ENCODE results near the gene VAV3.

Gene VAV3

DNA sequence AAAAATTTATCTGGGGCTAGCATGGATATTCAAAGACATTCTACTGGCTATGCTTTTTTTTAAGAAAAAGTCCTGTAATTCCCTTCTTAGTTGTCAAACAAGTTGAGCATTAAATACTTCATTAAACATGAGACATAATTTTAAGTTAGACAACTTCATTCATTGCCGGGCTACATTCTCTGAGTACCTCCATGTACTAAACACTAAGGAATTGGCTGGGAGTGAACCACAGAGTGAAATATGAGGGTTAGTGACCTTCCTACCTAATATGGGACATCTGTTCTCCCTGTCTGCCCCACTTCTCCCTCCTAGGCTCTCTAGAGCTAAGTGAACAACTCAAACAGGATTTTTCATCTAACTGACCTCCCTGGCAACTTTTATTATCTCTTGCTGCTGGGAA, 370.4 kb downstream of the VAV3 start:
- no peak for DNase-seq (ENCODE audit: low read depth, low spot score)

DNA sequence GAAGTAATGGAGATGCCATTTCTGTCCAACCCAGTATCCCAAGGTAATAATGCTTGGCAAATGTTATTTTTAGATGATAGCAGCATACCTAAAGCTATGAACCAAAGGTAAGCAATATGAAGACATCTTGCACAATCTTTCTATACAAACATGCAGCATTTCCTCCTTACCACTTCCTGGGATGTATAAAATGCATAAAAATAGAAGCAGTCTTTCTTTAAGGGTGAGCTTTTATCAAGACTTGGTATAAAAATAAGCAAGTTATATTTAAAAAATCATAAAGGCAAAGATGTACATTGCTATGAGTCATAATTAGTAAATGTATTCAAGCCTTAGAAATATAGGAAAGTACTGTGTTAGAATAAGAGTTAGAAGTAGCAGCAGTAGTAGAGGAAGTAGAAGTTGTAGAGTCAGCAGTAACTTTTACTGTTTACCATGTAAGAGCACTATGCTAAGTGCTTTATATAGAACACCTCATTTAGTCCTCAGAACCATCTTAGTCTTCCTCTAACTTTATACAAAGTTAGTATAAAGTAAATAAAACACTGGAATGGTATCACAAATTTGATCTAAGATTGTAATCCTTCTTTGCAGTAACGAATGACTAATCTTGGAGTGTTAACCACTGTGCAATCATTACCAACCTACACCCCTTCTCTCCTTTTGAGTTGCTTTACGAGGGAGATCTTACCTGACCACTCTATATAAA, 371.3 kb downstream of the VAV3 start:
- DNase-seq (ENCODE audit: low read depth, low spot score), result no peak

DNA sequence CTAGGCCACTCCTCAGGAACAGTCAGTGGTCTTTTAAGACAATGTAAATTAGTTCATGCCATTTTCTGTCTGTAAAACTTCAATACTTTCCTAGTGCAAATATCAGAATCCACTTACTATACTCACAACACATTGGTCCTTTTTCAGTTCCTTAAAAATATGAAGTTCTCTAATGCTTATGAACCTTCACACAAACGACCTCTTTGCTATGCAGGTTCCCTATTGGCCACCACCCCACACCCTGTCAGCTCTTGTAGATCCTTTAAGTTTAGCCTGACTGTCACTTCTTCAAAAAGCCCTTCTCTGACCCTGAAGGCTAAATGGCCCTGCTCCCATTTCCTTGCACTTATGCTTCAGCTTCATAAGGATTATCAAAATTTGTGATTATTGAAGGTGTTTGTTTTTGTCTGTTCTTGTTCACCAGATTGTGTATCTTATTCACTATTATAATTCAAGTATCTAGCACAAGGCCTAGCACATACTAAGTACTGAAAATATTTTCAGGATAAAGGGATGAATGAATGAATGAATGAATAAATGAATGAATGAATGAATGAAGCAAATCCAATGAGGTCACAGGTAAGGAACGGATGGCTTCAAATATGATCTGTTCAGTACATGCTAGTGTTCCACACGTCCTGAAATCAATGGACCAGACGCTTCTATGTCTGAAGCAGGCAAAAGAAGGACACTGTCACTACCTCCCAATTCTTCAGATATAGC, 373.9 kb downstream of the VAV3 start:
- DNase-seq (ENCODE audit: low read depth, low spot score), result no peak

DNA sequence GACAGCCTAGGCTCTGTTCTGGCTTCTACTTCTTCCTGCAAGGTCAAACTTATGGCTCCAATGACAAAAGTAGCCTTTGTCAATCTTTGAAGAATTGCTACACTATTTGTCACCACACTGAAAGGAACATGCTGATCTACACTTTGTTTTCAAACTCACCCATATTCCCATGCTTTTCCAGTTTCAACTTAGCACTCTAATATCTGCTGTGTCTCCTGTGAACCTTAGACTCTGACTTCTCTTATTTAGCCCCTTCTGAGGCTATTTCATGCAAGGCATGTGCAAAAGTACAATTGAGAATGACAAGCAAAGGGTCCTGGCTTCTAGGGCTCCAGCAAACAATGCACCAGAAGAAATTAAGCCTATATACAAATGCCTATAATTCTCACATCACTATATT, 374.9 kb downstream of the VAV3 start:
- DNase-seq (ENCODE audit: low read depth, low spot score), result no peak

DNA sequence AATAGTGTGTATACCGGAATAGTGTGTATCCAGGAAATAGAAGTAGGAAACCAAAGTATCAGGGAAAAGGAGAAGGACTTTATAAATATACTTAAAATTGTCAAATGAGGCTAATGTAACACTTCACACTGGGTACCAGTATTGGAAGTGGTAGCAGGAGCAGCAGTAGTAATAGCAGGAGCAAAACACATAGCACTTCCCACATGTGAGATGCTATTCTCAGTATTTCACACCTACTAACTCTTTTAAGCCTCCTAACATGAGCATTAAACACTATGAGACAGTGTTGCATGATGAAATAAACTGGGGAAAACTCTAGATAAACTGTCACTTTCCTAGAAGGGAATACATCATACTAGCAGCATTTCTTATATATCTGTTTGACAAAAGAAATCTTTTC, 376.7 kb downstream of the VAV3 start:
- no peak for DNase-seq (ENCODE audit: low read depth, low spot score)

DNA sequence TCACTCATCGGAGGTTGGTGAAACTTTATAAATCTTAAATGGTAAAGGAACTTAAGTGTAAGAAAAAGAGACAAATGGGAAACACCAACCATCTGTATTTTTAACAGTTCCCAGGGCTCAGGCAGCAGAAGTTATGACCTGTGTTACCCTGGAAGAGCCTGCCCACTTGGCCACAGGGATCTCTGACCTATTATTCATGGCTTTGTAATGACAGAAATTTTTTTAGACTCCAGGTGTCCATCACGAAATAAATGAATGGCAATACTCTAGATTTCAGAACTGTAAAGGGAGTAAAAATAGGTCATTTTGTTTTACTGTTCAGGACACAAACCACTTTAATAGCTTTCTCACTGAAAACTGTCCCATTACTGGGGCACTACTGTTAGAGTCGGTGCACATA, 389.8 kb downstream of the VAV3 start:
- no peak for DNase-seq (ENCODE audit: low read depth, low spot score)

DNA sequence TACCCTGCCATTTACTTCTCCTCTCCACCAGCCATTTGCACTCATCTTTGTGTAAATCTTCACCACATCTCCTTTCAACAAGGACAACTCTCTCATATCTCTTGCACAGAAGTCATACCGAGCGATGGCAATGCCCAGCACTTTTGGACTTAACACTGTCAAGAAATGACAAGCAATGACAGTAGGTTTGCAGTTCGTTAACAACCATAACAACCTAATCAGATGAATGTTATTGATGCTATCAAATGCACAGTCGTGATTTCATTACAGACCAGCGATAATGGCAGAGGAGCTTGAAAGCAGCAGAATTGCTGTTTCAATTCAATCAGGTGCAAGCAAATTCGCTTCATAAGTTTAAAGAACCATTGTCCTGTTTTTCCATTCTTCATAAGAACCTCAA, 390.9 kb downstream of the VAV3 start:
- DNase-seq (ENCODE audit: low read depth, low spot score), result no peak

DNA sequence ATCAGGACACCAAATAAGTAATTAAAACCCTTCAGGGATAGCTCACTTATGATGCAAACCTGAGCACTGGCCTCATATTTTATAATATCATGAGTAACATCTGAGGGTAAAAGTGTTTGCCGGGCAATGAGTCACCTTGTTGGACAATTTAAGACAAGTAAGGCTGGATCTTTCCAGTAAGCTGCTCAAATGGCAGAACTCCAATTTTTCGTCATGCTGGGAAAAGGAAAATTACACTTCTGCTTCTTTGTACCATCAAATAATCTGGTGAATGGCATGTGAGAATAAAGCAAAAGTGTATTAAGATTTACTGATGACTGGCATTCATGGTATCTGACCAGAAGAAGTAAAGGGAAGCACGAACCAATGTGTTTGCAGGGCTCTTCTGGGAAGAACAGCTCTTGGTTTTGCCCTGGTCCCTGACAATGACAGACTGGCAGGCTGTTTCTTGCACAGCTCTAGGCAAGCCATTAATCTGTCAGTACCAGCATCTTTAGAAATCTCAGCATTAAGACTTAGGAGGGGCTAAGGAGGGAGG, 392.2 kb downstream of the VAV3 start:
- DNase-seq (ENCODE audit: low read depth, low spot score), result no peak

DNA sequence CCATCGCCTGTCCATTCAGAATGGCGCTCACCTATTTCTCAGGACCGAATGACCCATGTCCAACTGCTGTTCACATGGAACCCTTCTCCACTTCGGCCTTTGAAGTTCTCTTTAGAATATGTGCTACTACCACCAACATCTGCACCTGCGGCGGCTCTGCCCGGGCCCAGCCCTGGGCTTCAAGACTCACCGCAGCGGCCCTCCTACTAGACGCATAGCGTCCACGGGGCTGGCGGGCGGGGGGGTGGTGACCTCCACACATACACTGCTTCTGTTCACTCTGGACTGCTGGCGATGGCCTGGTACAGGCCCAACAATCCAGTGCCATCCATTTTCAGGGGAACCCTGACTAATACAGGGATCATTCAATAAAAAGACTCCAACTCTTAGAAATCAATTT, 394.2 kb downstream of the VAV3 start:
- no peak for DNase-seq (ENCODE audit: low read depth, low spot score)

DNA sequence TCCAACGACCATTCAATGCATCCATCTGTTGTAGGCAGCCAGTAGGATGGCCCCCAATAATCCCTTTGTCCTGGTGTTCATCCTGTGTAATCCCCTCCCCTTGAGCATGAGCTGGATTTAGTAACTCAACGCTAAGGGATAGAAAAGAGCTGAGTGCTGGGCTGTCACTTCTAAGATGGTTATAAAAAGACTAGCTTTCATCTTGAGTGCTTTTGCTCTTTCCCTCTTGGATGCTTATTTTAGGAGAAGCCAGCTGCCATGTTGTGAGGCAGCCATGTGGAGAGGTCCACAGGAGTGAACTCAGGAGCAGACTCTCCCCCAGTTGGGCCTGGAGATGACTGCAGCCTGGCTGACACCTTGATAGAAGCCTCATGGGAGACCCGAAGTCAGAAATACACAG, 401.5 kb downstream of the VAV3 start:
- no peak for DNase-seq (ENCODE audit: low read depth, low spot score)

DNA sequence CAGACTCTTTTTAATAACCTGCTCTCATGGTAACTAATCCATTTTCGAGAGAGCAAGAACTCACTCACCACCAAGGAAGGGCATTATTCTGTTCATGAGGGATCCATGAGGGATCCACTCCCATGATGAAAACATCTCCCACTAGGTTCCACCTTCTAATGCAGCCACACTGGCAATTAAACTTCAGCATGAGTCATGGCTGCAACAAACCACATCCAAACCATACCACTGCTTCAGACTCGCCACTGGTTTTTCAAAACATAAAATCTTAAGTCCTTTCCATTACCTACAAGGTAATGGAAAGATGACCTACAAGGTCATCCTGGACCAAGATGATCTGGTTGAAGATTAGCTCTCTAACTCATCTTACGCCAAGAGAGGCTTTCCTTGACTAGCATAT, 405.1 kb downstream of the VAV3 start:
- no peak for DNase-seq (ENCODE audit: low read depth, low spot score)

DNA sequence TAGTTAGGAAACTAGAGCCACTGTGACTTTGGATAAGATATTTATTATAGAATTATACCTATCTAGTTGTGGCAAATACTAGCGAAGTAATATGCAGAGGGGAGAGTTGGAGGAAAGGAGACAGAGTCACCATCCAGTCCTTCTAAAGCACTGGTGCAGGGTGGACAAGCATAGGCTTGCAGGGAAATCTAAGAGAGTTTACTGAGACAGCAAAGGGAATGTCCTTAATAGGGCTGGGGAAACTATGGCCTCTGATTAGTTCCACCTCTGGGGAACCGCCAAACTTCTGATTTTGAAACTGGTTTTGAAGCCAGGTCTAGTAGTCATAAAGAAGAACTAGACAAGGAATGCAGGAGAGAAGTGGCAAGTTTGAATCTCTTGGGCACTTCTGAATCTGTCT, 407.9 kb downstream of the VAV3 start:
- no peak for DNase-seq (ENCODE audit: low read depth, low spot score)

DNA sequence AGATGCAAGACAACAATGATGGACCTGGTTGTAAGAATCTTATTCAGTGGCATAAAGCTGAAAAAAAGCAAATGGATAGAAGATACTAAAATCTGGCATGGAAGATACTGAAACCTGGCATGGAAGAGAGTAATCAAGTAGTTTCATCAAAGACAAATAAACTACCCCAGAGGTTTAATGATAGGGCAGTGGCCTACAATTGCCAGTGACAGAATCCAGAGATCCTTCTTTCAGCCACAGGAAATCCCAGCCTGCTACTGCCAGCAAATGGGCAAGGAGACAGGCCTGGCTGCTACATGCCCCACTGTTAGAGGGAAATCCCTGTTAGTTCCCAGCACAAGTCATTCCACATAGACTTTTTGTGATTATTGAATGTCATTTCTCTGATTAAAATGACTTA, 409.4 kb downstream of the VAV3 start:
- no peak for DNase-seq (ENCODE audit: low read depth, low spot score)

DNA sequence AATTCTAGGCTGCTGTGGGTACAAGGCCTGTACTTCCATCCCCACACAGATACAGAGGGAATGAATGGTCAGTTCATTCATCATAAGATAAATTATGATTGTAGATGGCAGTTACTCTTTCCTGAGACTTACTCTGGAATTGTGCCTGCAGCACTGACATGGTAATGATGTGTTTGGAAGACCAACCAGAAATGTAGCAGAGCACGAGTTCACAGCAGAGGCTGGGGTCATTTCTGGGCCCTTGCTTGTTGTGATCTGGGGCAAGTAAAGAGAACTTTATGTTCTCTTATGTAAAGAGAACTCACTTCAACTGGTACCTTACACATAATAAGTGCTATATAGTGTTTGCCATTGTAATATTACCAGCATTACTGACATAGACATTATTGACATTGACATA, 412.2 kb downstream of the VAV3 start:
- no peak for DNase-seq (ENCODE audit: low read depth, low spot score)

DNA sequence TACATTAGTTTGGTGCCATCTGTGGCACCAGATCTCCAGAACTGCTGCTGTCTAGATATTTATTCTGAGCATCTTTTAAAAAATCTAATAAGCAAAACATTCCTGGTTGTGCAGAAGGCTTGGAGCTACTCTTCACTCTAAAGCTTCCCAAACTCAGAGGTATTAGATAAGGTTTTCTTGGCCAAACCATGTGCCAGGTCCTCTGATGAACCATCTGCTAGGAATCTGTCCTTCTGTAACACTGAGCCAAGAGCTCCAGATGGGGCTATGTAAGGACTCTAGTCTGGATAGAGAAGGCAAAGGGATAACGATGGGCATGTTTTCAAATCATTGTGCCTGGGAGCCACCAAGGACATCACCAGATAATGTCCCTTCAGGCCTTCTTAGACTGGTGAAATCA, 413.5 kb downstream of the VAV3 start:
- no peak for DNase-seq (ENCODE audit: low read depth, low spot score)

DNA sequence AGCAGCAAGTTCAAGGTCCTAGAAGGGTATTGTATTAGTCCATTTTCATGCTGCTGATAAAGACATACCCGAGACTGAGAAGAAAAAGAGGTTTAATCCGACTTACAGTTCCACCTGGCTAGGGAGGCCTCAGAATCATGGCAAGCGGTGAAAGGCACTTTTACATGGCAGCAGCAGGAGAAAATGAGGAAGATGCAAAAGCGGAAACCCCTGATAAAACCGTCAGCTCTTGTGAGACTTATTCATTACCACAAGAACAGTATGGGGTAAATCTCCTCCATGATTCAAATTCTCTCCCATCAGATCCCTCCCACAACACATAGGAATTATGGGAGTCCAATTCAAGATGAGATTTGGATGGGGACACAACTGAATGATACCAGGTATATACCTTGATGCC, 414.6 kb downstream of the VAV3 start:
- DNase-seq (ENCODE audit: low read depth, low spot score), result no peak

DNA sequence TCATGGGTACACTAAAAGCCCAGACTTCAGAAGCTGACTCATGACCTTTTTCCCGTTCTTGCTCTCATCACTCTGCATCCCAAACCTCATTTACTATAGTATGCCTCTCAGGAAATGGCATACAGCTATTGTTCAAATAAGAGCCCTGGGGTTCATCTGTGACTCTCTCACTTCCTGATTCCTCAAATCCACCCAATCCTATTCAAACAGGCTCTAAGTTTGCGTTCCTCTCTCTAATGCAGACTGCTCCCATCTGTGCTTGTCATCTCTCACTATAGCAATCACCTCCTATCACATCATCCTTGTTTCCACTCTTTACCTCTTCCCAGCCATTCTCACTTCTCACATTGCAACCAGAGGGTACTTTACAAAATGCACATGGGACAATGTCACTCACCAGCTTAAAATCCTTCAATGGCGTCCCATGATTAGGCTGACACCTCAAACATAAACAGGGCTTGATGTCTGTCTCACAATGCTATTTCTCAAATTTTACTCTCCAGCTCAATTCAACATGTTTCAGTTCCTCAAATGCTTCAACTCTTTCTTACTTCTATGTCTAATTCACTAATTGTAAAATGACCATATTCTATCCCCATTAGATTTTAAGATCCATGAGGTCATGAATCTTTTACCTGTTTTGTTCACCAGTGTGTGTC, 415.7 kb downstream of the VAV3 start:
- no peak for DNase-seq (ENCODE audit: low read depth, low spot score)

DNA sequence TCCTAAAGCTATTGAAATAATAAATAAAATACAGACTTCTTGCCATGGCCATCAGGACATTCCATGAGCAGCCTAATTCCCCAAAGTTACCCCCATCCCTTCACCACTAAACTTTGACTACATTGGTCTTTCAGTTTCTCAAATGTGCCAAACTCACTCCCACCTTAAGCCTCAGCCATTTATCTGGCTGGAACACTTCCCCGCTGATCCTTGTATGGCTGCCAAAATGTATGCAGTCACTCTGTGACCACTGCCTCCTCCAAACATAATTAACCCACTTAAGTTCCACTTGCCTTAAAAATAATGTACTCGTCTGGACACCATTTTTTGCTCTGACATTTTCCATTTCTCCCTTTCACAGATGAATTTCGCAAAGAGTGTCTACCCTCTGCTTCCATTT, 416.7 kb downstream of the VAV3 start:
- no peak for DNase-seq (ENCODE audit: low read depth, low spot score)

DNA sequence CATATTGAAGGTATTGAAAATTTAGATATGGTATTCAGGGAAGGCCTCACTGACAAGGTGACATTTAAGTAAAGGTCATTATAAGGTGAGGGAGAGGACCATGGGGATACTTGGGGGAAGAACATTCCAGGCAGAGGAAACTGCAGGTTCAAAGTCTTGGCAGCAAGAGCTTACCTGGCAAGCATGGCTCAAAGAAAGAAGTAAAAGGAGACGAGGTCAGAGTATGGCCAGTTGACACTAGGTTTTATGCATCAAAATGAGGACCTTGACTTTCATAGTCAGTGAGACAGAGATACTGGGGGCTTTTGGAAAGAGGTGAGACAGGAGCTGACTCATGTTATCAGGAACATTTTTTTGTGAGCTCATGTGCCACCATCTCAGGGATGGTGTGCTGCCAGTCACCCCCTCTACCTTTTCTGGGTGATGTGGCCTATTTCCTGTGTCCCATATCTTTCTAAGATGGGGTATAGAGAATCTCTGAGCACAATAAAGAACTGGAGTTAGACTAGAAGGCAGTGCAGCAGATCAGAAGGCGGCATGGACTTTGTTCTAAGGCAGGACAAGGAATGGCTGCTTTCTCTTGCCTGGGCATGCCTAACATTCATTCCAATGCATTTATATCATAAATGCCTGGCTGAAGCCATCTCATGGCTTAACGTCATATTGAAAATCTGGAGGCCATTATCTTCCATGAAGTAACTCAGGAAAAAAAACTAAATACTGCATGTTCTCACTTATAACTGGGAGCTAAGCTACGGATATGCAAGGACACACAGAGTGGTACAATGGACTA, 417.4 kb downstream of the VAV3 start:
- DNase-seq (ENCODE audit: low read depth, low spot score), result no peak

DNA sequence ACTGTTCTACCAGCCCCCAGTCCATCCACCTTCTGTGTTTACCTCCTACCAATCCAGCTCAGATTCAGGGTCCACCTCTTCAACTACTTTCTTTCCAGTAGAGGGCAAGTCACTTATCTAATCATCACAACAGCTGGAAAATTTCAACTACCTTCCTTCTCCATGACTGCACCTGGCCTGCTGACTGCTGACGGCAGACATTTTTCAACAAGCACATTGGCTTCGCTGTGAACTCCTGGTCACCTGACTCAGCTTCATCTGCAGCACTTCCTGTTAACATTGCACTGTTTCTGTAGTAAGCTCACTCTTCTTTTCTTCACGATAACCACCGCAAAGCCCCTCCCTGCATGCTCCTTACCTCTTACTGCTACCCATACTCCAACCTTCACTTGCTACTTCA, 418.4 kb downstream of the VAV3 start:
- DNase-seq (ENCODE audit: low read depth, low spot score), result no peak

DNA sequence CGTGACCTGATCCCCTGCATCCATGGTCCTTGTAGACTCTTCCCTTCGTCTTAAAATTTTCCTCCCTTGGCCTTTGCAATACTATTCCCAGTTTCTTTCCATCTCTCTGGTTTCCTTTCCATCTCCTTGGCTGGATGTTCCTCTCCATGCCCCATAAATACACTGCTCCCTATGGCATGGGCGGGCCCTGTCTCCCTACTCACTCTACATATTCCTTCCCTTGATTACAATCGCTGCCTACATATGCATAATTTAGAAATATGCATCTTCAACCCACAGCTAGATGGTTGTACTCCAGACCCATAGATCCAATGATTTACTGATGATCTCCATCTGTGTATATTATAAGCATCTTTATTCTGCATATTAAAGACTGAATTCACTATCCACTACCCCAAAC, 419.1 kb downstream of the VAV3 start:
- DNase-seq (ENCODE audit: low read depth, low spot score), result no peak

DNA sequence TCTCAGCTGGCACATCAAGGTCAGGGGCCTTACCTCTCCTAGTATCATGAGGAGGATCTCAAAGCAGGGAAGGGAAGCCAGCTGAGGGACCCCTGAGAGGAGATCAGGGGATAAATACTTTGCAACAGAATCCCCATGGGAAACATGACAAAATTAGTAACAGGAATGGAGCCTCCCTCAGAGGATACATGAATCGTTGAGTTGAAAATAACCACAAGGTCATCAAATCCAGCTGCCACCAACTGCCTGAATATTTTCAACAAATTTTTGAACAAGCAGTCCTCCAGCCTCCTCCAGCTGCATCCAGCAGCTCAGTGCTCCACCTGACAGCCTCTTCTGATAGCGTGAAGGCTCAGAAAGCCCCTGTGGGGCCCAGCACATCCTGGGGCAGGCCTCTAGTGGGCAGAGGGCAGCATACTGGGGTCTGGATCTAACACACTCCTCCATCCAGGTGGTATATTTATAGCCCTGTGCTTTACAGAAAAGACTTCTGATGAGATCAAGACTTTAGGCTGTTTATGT, 419.9 kb downstream of the VAV3 start:
- DNase-seq (ENCODE audit: low read depth, low spot score), result no peak
